GM12801 (cell line): Measurements from ENCODE around the gene SAMD10.

ENCODE experiments used
- CTCF ChIP-seq: IDR thresholded peaks from one replicate; pipeline ENCODE4 v1.5.1; 2011; ENCODE audit warnings: control low read depth; ENCODE audit not compliant: insufficient read length; ENCODE audit errors: extremely low read depth

The SAMD10 gene

GRCh38 chr20:63957004-63957689 is 22.3 kb downstream of the SAMD10 start:
- TF ChIP-seq CTCF = no peak

- no peak for TF ChIP-seq CTCF
These were observed 22.8 kb downstream of the SAMD10 start for GRCh38 chr20:63956664-63957003.

DNA sequence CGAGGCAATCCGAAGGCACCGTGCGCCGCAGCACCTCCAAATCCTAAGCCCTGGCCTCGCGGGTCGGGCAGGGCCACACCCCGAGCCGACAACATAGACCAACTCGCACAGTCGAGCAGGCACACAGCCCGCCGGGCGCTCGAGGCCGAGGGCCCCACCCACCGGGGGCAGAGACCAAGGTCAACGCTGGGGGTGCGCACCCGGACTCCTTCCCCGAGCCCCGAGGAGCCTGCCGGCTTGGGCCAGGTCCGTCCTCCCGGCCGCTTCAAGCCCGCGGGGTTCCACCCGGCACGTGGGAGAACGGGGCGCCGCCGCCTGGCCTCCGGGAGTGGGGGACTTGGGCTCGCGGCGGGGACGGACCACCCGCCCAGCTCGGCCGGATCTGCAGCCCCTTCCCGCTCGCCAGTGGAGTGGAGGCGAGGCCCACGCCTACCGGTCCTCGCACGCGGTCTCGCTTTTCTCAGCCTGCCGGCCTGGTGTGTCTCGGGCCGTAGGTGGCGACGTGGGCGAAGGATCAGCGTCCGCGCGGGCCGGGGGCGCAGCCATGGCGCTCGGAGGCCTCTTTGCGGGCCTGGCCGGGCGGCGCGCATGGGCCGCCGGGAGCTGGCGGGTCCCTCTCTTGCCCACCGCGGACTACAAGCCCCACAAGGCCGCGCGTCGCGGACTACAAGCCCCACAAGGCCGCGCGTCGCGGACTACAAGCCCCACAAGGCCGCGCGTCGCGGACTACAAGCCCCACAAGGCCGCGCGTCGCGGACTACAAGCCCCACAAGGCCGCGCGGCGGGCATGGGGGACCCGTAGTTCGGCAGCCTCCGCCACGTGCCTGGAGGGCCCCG is 23.4 kb downstream of the SAMD10 start, which contains the start of gene UCKL1:
TSS of gene UCKL1 (minus strand) at position 590 of the 837 bp plus-strand sequence. CDS start at position 546, 44 bp downstream.
- no peak for TF ChIP-seq CTCF

DNA sequence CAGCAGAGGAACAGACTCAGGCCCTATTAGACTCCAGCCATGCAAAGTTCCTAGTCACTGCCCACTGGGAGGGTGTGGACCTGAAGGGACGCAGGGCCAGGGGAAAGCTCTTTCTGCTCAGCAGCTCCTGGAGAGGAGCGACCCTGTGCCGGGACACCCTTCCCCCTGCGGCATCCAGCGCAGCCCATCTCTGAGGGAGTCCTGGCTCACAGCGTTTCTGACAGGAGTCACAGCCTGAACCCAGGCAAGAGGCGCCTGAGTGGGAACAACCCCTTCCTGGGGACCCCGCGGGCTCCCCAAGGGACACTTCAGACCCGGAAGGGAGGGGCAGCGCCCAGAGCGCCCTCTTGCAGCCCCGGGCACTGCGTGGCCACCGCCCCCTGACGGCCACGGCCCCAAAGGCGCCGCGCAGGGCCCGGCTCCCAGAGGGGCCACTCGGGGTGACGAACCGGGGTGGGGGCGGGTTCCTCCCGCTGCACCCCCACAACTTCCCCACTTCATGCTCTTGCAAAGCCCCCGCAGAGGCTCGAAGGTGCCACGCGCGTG is 24.1 kb downstream of the SAMD10 start:
- TF ChIP-seq CTCF = no peak

DNA sequence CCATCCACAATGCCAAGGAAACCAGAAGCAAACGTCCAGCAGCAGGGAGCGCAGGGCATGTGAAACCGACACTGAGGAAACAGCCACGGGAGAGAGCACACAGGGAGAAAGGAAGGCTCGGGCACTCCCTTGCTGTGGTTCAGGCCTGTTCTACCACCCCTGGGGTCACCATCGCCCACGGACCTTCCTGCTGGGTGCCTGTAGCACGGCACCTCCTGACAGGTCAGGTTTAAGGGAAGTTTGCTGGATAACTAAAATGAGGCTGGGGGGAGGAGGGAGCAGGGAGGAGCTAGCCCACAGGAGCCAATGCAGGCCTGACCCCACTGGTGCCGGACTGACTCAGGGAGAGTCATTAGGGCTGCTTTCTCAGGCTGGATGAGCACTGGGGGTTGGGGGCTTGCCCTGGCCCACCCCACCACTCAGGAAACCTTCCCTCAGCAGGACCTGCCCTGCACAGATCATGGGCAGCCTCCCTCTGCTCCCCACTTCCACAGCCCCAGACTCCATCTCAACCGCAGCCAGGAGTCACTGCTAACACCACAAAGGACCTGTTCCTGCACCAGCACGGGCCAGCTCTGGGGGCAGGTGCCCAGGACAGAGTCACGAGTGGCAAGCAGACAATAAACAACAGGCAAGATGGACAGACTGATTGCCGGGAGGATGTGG is 25.5 kb downstream of the SAMD10 start:
- no peak for TF ChIP-seq CTCF

DNA sequence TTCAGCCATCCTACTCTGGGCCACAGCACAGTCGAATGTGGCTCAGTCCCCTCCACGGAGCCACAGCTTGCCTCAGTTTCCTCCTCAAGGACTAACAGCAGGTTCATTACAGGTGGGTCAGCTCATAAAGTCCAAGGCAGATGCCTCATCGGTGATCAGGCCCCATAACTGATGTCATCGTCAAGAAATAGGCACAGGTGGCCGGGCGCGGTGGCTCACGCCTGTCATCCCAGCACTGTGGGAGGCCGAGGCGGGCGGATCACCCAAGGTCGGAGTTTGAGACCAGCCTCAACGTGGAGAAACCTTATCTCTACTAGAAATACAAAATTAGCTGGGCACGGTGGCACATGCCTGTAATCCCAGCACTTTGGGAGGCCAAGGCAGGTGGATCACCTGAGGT is 26.7 kb downstream of the SAMD10 start:
- no peak for TF ChIP-seq CTCF

- no peak for TF ChIP-seq CTCF
These were observed 27.3 kb downstream of the SAMD10 start for GRCh38 chr20:63952210-63952535.
